ENCODE measurements around the gene RNF8.
"Not testable (repeated sequence)": the region's sequence is repeated elsewhere in the genome, so short reads cannot be mapped to it uniquely, and the experiment has no call there.

The RNF8 gene

GRCh38 chr6:37435373-37435772, 81.6 kb downstream of the RNF8 start:
- no peak for TF ChIP-seq CTCF (IDR thresholded peaks at IDR 0.05; ENCODE audit: borderline replicate concordance, insufficient read depth, low read depth, low read length)
- no peak overlapping the region for H3K4me3 ChIP-seq (ENCODE audit: low read depth, low read length)

- H3K4me3 ChIP-seq (ENCODE audit: low read depth, low read length) = no peak overlapping the region
Measured at GRCh38 chr6:37435816-37436215, 82.0 kb downstream of the RNF8 start.

GRCh38 chr6:37438930-37439329, 85.1 kb downstream of the RNF8 start:
- no peak overlapping the region for H3K4me3 ChIP-seq (ENCODE audit: low read depth, low read length)
- TF ChIP-seq CTCF (IDR thresholded peaks at IDR 0.05; ENCODE audit: borderline replicate concordance, insufficient read depth, low read depth, low read length) = no peak

More at GRCh38 chr6:37435816-37436215, 82.0 kb downstream of the RNF8 start:
- no peak for TF ChIP-seq CTCF (IDR thresholded peaks at IDR 0.05; ENCODE audit: borderline replicate concordance, insufficient read depth, low read depth, low read length)

GRCh38 chr6:37441651-37442050, 87.9 kb downstream of the RNF8 start:
- no peak for TF ChIP-seq CTCF (IDR thresholded peaks at IDR 0.05; ENCODE audit: borderline replicate concordance, insufficient read depth, low read depth, low read length)
- H3K4me3 ChIP-seq (ENCODE audit: low read depth, low read length) = no peak overlapping the region

- no peak for TF ChIP-seq CTCF (IDR thresholded peaks at IDR 0.05; ENCODE audit: borderline replicate concordance, insufficient read depth, low read depth, low read length)
- no peak overlapping the region for H3K4me3 ChIP-seq (ENCODE audit: low read depth, low read length)
Measured at GRCh38 chr6:37442416-37443215, 88.8 kb downstream of the RNF8 start.

GRCh38 chr6:37443216-37443542, 89.4 kb downstream of the RNF8 start:
- not testable (repeated sequence) for H3K4me3 ChIP-seq (ENCODE audit: low read depth, low read length)
